ENCODE results near the gene KCNK10.

The KCNK10 gene, protein sequence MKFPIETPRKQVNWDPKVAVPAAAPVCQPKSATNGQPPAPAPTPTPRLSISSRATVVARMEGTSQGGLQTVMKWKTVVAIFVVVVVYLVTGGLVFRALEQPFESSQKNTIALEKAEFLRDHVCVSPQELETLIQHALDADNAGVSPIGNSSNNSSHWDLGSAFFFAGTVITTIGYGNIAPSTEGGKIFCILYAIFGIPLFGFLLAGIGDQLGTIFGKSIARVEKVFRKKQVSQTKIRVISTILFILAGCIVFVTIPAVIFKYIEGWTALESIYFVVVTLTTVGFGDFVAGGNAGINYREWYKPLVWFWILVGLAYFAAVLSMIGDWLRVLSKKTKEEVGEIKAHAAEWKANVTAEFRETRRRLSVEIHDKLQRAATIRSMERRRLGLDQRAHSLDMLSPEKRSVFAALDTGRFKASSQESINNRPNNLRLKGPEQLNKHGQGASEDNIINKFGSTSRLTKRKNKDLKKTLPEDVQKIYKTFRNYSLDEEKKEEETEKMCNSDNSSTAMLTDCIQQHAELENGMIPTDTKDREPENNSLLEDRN

DNA sequence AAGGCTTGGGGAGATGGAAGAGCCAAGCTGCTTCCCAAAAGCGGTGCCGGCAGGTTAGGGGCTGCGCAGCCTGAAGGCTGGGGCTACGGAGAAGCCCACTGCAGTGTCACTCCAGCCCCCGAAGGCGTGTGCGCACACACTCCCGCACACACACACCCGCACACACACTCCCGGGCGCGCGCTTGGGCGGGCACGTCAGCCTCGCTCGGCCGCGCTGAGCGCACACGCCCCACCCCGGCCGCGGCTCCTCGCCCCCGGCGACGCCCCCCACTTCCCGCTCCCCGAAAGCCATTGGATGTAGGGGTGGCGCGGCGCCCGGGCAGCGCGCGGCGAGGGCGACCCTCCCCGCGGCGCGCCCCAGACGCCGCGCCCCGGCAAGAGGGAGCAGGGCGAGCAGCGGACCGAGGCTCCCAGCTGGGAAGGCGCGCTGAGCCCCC, at the start of gene KCNK10:
TSS of gene KCNK10 (minus strand) at position 184 of the 437 bp plus-strand sequence. CDS start 471 bp downstream, outside the sequence.
- no peak for DNase-seq (ENCODE audit: low read depth in 2 of 2)

DNA sequence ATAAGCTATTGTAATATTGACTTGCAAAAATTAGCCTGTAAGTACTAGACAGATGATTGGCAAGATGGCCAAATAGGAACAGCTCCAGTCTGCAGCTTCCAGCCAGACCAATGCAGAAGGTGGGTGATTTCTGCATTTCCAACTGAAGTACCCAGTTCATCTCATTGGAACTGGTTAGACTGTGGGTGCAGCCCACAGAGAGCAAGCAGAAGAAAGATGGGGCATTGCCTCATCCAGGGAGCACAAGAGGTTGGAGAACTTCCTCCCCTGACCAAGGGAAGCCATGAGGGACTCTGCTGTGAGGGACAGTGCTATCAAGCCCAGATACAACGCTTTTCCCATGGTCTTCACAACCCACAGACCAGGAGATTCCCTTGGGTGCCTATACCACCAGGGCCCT, 46.4 kb upstream of the KCNK10 start:
- DNase-seq (ENCODE audit: low read depth in 2 of 2) = no peak

DNA sequence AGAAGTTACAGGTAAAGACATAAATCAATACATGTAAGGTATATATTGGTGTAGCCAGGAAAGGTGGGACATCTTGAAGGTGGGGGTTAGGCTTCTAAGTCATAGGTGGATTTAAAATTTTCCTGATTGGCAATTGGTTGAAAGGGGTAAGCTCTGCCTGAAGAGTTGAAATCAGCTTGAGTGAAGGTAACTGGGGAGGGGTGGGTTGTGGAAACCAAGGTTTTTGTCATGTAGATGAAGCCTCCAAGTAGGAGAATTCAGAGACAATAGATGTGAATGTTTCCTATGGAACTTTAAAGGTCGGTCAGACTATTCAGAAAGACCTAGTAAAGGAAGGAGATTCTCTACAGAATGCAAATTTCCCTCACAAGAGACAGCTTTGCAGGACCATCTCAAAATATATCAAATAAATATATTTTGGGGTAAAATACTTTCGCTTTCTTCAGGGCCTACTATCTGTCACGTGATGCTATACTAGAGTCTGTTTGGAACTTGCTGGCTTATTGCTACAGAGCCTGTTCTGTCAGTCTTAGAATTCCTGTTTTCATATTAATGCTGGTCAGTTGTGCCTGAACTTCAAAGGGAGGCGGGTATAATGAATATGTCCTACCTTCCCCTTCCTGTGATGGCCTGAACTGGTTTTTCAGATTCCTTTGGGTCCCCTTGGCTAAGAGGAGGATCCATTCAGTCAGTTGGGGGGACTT, 41.8 kb upstream of the KCNK10 start:
- DNase-seq (ENCODE audit: low read depth in 2 of 2) = no peak

DNA sequence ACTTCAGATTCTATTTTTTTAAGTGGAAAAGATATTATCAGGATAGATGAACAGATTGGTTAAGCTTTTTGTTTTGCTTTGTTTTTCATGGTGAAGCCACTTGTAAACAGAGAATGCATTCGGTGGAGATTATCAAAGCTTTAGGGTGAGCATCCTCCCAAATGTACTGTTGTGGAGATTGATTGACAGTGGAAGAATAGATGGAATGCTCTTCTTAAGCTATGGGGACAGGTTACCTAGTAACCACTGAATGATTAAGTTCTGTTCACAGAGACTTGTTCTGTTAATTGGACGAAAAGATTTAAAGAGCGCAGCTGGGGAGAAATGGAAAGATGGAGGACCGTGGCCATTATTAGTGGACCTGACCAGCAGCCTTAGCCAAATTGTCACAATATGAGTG, 40.6 kb upstream of the KCNK10 start:
- DNase-seq (ENCODE audit: low read depth in 2 of 2) = no peak

DNA sequence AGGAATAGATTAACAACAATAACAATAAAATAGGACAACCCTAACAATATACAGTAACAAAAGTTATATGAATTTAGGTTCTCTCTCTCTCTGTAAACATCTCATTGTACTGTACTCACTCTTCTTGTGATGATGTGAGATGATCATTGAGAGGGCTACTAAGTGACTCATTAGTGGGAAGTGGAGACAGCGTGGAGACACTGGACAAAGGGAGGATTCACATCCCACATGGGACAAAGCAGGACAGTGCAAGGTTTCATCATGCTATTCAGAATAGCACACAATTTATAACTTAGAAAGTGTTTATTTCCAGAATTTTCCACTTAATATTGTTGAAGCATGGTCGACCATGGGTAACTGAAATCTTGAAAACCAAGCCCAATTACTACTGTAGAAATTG, 36.4 kb upstream of the KCNK10 start:
- no peak for DNase-seq (ENCODE audit: low read depth in 2 of 2)

DNA sequence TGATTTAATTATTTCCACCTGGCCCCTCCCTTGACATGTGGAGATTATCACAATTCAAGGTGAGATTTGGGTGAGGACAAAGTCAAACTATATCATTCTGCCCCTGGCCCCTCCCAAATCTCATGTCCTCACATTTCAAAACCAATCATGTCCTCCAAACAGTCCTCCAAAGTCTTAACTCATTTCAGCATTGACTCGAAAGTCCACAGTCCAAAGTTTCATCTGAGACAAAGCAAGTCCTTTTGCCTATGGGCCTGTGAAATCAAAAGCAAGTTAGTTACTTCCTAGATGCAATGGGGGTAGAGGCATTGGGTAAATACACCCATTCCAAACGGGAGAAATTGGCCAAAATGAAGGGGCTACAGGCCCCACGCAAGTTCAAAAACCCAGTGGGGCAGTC, 31.3 kb upstream of the KCNK10 start:
- DNase-seq (ENCODE audit: low read depth in 2 of 2) = no peak

DNA sequence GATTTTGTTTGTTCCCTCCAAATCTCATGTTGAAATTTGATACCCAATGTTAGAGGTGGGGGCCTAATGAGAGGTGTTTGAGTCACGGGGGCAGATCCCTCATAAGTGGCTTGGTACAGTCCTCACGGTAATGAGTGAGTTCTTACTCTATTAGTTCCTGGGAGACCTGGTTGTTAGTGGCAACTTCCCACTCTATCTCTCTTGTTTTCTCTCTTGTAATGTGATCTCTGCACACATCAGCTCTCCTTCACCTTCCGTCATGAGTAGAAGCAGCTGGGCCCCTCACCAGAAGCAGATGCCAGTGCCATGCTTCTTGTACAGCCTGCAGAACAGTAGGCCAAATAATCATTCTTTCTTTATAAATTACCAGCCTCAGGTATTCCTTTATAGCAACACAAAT, 29.6 kb upstream of the KCNK10 start:
- no peak for DNase-seq (ENCODE audit: low read depth in 2 of 2)

DNA sequence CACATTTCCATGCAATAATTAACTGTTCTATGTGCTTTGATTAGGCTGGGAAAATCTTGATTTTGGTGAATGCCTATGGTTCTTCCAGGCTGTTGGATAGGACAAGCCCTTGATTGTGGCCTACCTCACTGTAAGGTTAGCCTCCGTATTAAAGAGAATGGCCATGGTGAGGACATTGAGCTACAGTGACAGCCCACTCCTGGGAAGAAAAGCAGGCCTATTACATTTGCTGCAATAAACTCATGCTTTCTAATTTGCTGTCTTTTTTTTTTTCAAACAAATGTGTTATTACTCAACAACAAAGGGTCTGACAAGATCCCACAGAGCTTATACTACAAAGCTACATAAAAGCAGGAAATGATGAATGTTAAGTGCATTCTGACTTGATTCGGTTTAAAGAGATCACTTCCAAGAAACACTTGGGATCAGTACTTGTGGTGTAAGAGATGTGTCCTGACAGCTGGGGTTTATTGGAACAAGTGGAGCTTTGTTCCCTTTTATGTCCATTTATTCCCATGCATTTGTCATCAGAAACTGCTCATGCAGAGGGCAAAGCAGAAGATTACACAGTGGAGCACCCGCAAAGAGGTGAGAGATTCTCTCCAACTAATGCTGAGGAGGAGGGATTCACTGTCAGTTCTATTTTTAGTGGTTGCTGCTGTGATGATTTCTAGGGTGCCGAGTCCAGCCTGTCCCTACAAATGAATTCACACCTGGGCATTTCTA, 29.1 kb upstream of the KCNK10 start:
- no peak for DNase-seq (ENCODE audit: low read depth in 2 of 2)

DNA sequence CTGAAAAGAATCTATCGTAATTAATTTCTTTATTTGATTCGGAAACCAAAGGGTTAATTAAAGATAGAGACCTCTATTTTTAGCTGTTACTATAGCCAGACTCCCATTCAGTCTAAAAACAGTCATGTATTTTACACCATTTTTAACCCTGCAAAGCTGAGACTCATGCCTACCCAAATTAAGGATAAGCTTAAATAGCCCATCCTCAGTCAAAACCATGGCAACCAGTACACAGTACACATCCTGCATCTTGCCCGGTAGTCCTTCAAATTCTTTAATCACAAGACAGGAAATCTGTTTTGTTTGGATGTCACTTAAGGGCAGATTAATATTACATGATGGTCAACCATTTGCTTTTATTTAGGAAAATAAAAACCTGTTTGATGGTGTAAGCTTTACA, 25.5 kb upstream of the KCNK10 start:
- DNase-seq (ENCODE audit: low read depth in 2 of 2) = no peak

DNA sequence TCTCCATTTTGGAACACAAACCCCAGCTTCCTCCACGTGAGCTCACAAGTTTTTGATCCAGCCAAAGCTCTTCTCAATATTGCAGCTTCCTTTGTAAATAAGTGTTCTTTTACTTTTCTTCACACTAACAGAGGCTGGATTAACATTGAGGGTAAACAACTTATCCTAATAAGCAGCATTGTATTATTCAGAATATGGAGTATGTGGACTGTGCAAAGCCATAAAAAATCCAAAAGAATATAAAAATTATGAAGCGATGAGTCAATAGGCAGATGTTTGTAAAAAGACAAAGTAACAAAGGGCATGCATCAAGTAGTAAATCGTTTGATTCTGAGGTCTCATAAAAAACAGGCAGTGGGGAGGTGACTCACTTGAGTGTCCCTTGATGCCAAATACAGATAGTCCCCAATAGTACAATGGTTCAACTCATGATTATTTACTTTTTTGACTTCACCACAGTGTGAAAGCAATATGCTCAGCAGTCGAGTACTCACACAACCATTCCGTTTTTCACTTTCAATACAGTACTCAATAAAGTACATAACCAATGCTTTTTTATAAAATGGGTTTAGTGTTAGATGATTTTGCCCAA, 23.1 kb upstream of the KCNK10 start:
- no peak for DNase-seq (ENCODE audit: low read depth in 2 of 2)

DNA sequence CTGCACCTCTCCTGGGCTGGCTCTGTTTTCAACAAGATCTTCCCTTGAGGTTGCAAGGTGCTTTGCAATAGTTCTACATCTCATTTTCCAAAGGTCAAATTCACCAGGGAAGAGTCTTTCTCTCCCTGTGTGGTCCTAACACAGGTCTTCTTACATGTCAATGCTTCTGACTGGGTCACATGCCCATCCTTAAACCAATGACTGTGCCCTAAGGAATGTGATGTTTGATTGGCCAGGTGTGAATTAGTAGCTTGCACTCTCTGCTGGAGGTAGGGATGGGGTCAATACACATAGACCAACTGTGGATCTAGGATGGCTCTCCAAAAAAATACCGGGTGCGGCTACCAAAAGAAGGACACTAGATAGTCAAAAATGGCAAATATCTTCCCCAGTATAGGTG, 19.9 kb upstream of the KCNK10 start:
- DNase-seq (ENCODE audit: low read depth in 2 of 2) = no peak

DNA sequence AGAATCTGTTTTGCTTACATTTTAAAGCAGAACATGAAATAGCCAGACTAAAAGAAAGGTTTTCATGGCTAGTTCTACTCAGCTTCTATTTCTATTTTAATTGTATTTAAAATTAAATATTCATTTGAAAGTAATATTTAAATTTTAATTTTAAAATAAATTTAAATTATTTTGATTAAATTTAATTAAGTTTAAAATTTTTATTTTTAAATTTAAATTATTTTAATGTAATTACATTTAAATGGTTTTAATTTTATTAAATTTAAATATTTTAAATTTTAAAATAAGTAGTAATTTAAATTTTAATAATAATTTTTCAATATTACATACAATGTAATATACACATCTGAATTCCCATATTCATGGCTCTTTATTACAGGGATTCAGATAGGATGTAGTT, 17.3 kb upstream of the KCNK10 start:
- no peak for DNase-seq (ENCODE audit: low read depth in 2 of 2)

DNA sequence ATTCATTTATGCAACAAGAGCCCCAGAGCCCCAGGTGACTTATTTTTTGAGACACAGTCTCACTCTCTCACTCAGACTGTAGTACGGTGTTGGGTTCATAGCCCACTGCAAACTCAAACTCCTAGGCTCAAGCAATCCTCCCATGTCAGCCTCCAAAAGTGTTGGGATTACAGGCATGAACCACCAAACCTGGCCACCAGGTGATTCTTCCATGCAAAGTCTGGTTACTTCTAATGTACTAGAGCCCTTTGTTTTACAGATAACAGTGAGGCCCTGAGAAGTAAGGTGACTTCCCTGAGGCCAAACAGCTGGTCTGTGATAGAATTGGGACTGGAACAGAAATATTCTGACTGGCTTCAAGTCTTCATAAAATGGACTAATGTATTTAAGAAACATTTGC, 10.0 kb upstream of the KCNK10 start:
- no peak for DNase-seq (ENCODE audit: low read depth in 2 of 2)

DNA sequence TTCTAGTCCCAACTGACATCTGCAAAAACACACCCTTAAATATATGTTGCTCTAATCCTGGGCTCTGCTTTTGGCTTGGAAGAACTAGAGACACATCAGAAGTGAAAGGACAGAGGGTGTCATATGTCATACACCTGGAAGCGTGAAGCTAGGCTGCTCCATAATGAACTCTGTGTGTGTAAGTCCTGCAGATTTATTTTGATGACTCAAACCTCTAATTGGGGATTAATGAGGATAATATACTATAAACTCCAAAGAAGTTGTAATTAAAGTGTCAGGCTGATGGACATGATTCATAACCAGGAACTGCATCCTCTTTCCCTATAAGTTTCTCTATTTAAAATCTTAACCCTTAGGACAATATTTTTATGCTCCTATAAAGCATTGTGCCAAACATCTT, 4.4 kb upstream of the KCNK10 start:
- no peak for DNase-seq (ENCODE audit: low read depth in 2 of 2)

DNA sequence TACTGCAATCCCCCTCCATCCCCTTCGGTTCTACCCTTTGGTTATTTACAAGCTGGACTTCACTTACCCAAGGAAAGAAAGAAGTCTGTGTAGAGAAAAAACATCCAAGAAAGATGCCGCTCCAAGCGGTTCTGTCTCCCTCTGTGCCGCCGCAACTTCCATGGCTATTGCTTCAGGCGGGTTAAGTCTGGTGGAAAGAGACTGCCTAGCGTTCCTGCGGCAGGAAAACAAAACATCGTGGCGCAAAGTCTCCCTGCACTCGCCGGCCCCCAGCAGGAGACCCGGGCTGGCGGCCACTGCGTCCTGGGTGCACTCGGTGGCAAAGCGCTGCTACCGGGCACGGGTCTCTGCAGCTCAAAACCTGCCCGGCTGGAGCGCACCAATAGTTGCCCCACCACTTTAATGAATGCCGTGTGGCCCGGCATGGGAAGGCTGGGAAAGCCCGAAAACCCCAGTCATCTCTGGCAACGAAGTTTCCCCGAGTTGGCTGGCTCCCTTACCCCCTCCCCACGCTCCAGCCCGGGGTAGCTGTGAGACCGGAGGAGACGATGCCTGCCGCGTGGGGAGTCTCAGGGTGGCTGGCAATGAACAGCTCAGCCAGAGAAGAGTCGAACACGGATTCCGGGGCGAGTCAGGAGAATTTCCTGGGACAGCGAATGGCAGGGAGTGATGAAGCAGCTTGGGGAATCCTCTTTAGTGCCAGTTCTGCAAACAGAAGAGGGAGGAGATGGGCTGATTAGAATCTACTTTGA, 3.5 kb upstream of the KCNK10 start:
- DNase-seq (ENCODE audit: low read depth in 2 of 2) = no peak

DNA sequence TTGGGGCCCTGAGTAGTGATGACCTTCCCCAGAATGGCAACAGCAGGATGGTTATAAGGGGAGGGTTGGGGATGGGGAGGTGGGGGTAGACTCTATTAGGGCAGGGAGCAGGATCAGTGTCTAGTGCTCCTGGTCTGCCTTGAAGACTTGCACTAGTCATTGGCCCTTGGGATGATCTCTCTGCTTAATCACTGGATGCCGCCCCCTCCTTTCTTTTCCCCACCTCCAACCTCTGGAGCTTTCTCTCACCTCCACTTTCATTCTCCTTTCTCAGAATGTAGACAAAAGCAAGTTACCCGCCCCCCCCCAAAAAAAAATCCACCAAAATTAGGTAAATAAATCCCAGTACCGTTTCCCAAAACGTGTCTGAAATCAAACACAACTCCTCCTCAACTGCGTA, 2.8 kb upstream of the KCNK10 start:
- no peak for DNase-seq (ENCODE audit: low read depth in 2 of 2)

DNA sequence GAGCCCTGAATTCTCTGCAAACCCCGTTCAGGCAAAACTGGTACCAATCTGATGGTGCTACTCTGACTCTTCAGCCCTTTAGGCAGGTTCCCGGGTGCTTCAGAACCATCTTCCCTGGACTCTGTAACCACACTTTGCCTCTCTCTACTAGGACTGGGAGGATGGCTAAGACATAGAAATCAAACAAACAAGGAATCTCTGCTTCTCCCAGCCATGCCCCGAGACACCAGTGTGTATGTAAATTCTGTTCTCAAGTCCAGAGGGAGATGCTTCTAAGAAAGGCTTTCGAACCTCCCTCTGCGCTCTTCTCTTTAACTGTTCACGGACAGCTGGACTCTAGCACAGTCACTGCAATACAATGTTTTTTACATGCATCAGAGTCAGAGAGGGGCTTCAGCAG, 1.9 kb upstream of the KCNK10 start:
- DNase-seq (ENCODE audit: low read depth in 2 of 2) = no peak

DNA sequence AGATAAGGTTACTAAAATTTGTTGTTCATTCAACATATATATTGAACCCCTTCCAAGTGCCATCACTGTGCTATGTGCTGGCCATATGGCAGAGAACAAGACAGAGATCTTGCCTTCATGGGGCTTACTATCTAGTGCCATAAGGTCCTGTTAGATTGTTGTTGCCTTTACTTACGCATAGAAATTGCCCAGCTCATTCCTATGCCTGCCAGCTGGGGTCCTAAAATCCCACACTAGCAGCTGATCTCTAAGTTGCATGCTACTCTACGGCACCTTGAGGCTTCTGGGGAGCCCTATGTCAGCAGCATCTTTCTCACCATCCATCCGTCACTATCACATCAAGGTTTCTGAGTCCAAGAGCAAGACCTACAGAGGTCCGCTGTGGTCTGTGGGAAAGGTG, 1.4 kb upstream of the KCNK10 start:
- no peak for DNase-seq (ENCODE audit: low read depth in 2 of 2)

DNA sequence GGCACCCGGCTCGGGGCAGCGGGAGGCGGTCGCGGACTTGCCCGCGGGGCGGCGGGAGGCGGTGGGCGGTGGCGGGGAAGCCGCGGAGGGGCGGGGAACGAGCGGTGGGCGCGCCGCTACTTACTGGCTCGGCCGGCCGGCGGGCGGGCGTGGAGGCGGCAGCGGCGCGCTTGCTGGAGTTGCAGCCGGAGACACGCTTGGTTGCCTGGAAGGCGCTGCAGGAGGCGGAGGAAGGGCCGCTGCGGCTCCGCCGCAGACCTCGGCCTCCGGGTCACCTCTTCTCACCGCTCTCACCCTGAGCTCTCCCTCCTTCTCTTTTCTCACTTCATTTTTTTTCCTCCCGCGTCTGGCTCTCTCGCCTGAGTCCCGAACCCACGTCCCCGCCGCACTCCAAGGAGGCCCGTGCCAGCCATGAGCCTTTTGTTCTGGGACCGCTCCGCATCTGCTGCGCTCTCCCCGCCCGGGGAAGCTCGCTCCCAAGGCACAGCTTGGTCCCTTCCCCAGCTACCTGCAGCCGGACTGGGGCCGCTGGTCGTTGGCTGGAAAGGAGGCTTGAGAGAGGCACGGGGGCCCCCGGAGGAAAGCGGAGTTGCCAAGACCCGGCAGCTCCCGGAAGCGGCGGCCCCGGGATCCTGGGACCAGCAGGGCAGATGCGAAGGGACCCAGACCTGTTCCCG, 592 bp upstream of the KCNK10 start:
- no peak for DNase-seq (ENCODE audit: low read depth in 2 of 2)

DNA sequence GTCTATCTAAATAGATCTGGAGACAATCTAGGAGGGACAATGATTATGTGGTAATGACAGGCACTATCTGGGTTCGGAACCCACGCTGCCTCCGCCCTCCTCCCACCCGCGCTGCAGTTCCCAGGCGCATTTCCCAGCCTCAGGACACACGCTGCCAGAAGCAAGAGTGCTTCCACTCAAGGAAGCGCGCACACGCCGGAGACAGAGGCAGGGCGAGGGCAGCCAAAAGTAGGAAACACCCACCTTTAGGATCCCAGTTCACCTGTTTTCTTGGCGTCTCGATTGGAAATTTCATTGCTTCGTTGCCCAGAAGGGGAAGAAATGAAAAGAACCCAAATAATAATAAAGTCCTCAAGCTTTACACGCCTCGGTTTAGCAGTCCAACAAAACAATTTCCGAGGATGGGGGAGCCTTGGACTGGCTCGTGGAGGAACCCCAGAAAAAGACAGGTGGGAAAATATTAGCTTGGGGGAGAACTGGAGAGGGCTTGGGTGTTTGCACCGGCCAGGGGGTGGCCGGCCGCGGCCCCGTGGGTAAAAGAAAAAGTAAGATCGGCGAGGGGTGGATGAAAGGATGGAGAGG, 474 bp downstream of the KCNK10 start:
- no peak for DNase-seq (ENCODE audit: low read depth in 2 of 2)
